MM.1S (cell line): ENCODE data around the gene CC2D1B.
"Not testable (repeated sequence)": the region's sequence is repeated elsewhere in the genome, so short reads cannot be mapped to it uniquely, and the experiment has no call there.

Experiments used
- DNase-seq: peaks from one replicate; pipeline ENCODE4 v3.0.0-alpha.2; 2015
- H2AFZ ChIP-seq: fragments of 300-600 bp; sonication (generic); 2 replicates; pipeline ENCODE4 v1.6.0; 2016; ENCODE audit warnings: antibody characterized with exemption, low read length
- H3F3A ChIP-seq: fragments of 300-600 bp; sonication (generic); 2 replicates; pipeline ENCODE4 v1.6.1; 2016; ENCODE audit warnings: mild to moderate bottlenecking, antibody characterized with exemption, low read length, moderate library complexity, mixed read lengths; ENCODE audit not compliant: insufficient read depth
- H3K27ac ChIP-seq: fragments of 300-600 bp; sonication (generic); 2 replicates; pipeline ENCODE4 v1.5.1; 2016; ENCODE audit warnings: mild to moderate bottlenecking, low read length
- H3K27me3 ChIP-seq: fragments of 300-600 bp; sonication (generic); replicated peaks from 2 replicates; pipeline ENCODE4 v1.6.0; 2016; ENCODE audit warnings: low read length; ENCODE audit not compliant: insufficient read depth
- H3K36me3 ChIP-seq: fragments of 300-600 bp; sonication (generic); replicated peaks from 2 replicates; pipeline ENCODE4 v1.6.1; 2016; ENCODE audit warnings: mild to moderate bottlenecking, low read length, mixed read lengths; ENCODE audit not compliant: insufficient read depth
- H3K4me1 ChIP-seq: fragments of 300-600 bp; sonication (generic); 2 replicates; pipeline ENCODE4 v1.6.1; 2016; ENCODE audit warnings: low read length, mixed read lengths
- H3K4me2 ChIP-seq: fragments of 300-600 bp; sonication (generic); 2 replicates; pipeline ENCODE4 v1.6.0; 2016; ENCODE audit warnings: low read depth, low read length
- H3K4me3 ChIP-seq: fragments of 300-600 bp; sonication (generic); 2 replicates; pipeline ENCODE4 v1.5.1; 2016; ENCODE audit warnings: low read length, mixed read lengths
- H3K79me2 ChIP-seq: fragments of 300-600 bp; sonication (generic); 2 replicates; pipeline ENCODE4 v1.6.1; 2016; ENCODE audit warnings: mixed run types, low read length, mixed read lengths
- H3K9ac ChIP-seq: fragments of 300-600 bp; sonication (generic); 2 replicates; pipeline ENCODE4 v1.6.1; 2016; ENCODE audit warnings: low read length, mixed read lengths
- H3K9me2 ChIP-seq: fragments of 300-600 bp; sonication (generic); replicated peaks from 2 replicates; pipeline ENCODE4 v1.6.1; 2016; ENCODE audit warnings: mild to moderate bottlenecking, low read length, mixed read lengths; ENCODE audit not compliant: insufficient read depth
- H3K9me3 ChIP-seq: fragments of 300-600 bp; sonication (generic); replicated peaks from 2 replicates; pipeline ENCODE4 v1.6.1; 2016; ENCODE audit warnings: mild to moderate bottlenecking, low read length, mixed read lengths; ENCODE audit not compliant: insufficient read depth
- H4K20me1 ChIP-seq: fragments of 300-600 bp; sonication (generic); 2 replicates; pipeline ENCODE4 v1.6.1; 2016; ENCODE audit warnings: mild to moderate bottlenecking, low read length, moderate library complexity, mixed read lengths; ENCODE audit not compliant: insufficient read depth
- CTCF ChIP-seq: fragments of 300-600 bp; sonication (generic); IDR thresholded peaks from 2 replicates; pipeline ENCODE4 v1.5.1; 2016; ENCODE audit warnings: antibody characterized with exemption, low read length, mixed read lengths
- EZH2 ChIP-seq: fragments of 300-600 bp; sonication (generic); optimal IDR thresholded peaks from 2 replicates; pipeline ENCODE3; 2017; ENCODE audit warnings: low read depth, mild to moderate bottlenecking, antibody characterized with exemption, low read length, mixed read lengths
- EZH2phosphoT487 ChIP-seq: fragments of 300-600 bp; sonication (generic); IDR thresholded peaks from 2 replicates; pipeline ENCODE4 v1.6.1; 2018; ENCODE audit warnings: antibody characterized with exemption, low read length

CC2D1B gene

GRCh38 chr1:52393174-52393573 is 27.2 kb upstream of the CC2D1B start:
- Histone ChIP-seq H3F3A (no peaks in the 10 kb centered on the region), H3K27me3 (no peaks in the 10 kb centered on the region), H3K4me2 (no peak overlapping the region), H3K79me2 (peaks cover 15% of the 10 kb centered on the region; the same call in 1 of the 2 replicates), H3K27ac (no peak overlapping the region), H3K9me2 (no peaks in the 10 kb centered on the region), H3K9me3 (no peaks in the 10 kb centered on the region), H3K9ac (no peak overlapping the region), H3K4me1 (no peaks in the 10 kb centered on the region), H3K4me3 (no peak overlapping the region), H4K20me1 (no peaks in the 10 kb centered on the region; the same call in 1 of the 2 replicates), H2AFZ (no peak overlapping the region), H3K36me3 (peaks cover 8% of the 10 kb centered on the region)
- no peak for DNase-seq
- TF ChIP-seq CTCF (no peak), EZH2 (no peak), EZH2phosphoT487 (no peak)

- Histone ChIP-seq H4K20me1 (no peaks in the 10 kb centered on the region), H3K9ac (no peak overlapping the region), H3K9me2 (no peaks in the 10 kb centered on the region)
Measured at GRCh38 chr1:52386458-52386857, 20.5 kb upstream of the CC2D1B start.

GRCh38 chr1:52385376-52385775 is 19.4 kb upstream of the CC2D1B start:
- no peak overlapping the region for H3K4me2 ChIP-seq
- H4K20me1 ChIP-seq, result no peaks in the 10 kb centered on the region
- no peaks in the 10 kb centered on the region for H3K9me2 ChIP-seq
- no peaks in the 10 kb centered on the region for H3K9me3 ChIP-seq
- no peaks in the 10 kb centered on the region for H3K4me1 ChIP-seq
- no peaks in the 10 kb centered on the region for H3F3A ChIP-seq
- no peaks in the 10 kb centered on the region for H3K79me2 ChIP-seq
- peaks cover 18% of the 10 kb centered on the region; the same call in 1 of the 2 replicates for H3K36me3 ChIP-seq
- H3K4me3 ChIP-seq, result no peak overlapping the region
- no peak for DNase-seq
- TF ChIP-seq EZH2phosphoT487 (no peak), CTCF (no peak), EZH2 (no peak)
- no peak overlapping the region for H3K27ac ChIP-seq
- H3K9ac ChIP-seq, result no peak overlapping the region
- no peaks in the 10 kb centered on the region for H3K27me3 ChIP-seq
- H2AFZ ChIP-seq, result no peak overlapping the region

More at GRCh38 chr1:52386458-52386857, 20.5 kb upstream of the CC2D1B start:
- no peak for DNase-seq
- Histone ChIP-seq H3F3A (no peaks in the 10 kb centered on the region), H3K4me1 (no peaks in the 10 kb centered on the region), H3K36me3 (peaks cover 16% of the 10 kb centered on the region; the same call in 1 of the 2 replicates), H3K4me3 (no peak overlapping the region), H3K27ac (no peak overlapping the region), H3K79me2 (no peaks in the 10 kb centered on the region), H2AFZ (no peak overlapping the region), H3K4me2 (no peak overlapping the region), H3K9me3 (no peaks in the 10 kb centered on the region), H3K27me3 (no peaks in the 10 kb centered on the region)
- TF ChIP-seq EZH2phosphoT487 (no peak), EZH2 (no peak), CTCF (no peak)

- not testable (repeated sequence) for H3K9me2 ChIP-seq, H3K4me2 ChIP-seq, DNase-seq, H3F3A ChIP-seq, H3K4me1 ChIP-seq, H3K9ac ChIP-seq, H3K4me3 ChIP-seq, H3K9me3 ChIP-seq, H2AFZ ChIP-seq, H3K27ac ChIP-seq, H4K20me1 ChIP-seq, H3K36me3 ChIP-seq, H3K27me3 ChIP-seq
- peaks cover 10% of the 10 kb centered on the region for H3K79me2 ChIP-seq
Measured at GRCh38 chr1:52369851-52370250, 3.8 kb upstream of the CC2D1B start.
